HG03039 (cell line): ENCODE data around the gene GPATCH2L.

Source experiments
- ATAC-seq: cut with Tn5 transposase; IDR thresholded peaks from one replicate; pipeline ENCODE4 v1.9.1; 2021; ENCODE audit warnings: mild to moderate bottlenecking, moderate library complexity; ENCODE audit not compliant: unreplicated experiment

Gene GPATCH2L

GRCh38 chr14:76151398-76152332 is at the start of gene GPATCH2L:
TSS of gene GPATCH2L (plus strand) at chr14:76151922. CDS start at chr14:76154364, 2,442 bp downstream.
- peak; percentile 89 for ATAC-seq

GRCh38 chr14:76104802-76105355 is 46.8 kb upstream of the GPATCH2L start:
- no peak for ATAC-seq

GRCh38 chr14:76106188-76106587 is 45.5 kb upstream of the GPATCH2L start:
- no peak for ATAC-seq

GRCh38 chr14:76109087-76109880 is 42.4 kb upstream of the GPATCH2L start:
- ATAC-seq: no peak

- no peak for ATAC-seq
These were observed 38.7 kb upstream of the GPATCH2L start for GRCh38 chr14:76112889-76113624.

GRCh38 chr14:76113691-76114090 is 38.0 kb upstream of the GPATCH2L start:
- ATAC-seq: no peak

GRCh38 chr14:76115010-76115422 is 36.7 kb upstream of the GPATCH2L start:
- ATAC-seq: no peak

- ATAC-seq: no peak
These were observed 33.8 kb upstream of the GPATCH2L start for GRCh38 chr14:76117789-76118484.

- ATAC-seq: no peak
These were observed 33.1 kb upstream of the GPATCH2L start for GRCh38 chr14:76118594-76118993.

GRCh38 chr14:76121089-76121748 is 30.5 kb upstream of the GPATCH2L start:
- no peak for ATAC-seq

- no peak for ATAC-seq
These were observed 28.1 kb upstream of the GPATCH2L start for GRCh38 chr14:76123426-76124225.

- ATAC-seq: no peak
These were observed 26.2 kb upstream of the GPATCH2L start for GRCh38 chr14:76125511-76125910.

- no peak for ATAC-seq
These were observed 25.6 kb upstream of the GPATCH2L start for GRCh38 chr14:76126076-76126475.

- no peak for ATAC-seq
These were observed 21.7 kb upstream of the GPATCH2L start for GRCh38 chr14:76129851-76130576.

- no peak for ATAC-seq
These were observed 20.4 kb upstream of the GPATCH2L start for GRCh38 chr14:76131071-76131965.

GRCh38 chr14:76133103-76133502 is 18.6 kb upstream of the GPATCH2L start:
- no peak for ATAC-seq

- ATAC-seq: no peak
These were observed 17.5 kb upstream of the GPATCH2L start for GRCh38 chr14:76134231-76134630.
